Fibroblast of the aortic adventitia (primary cell): Measurements from ENCODE around the gene EFNA1. TPM values are rescaled to one million over a fixed set of nuclear protein-coding genes. Genes with fewer than 3 reads are reported as not detected.

Experiments
- DNase-seq: peaks from one replicate; pipeline ENCODE4 v3.0.0-alpha.2; 2010; ENCODE audit warnings: low read depth
- H3K4me3 ChIP-seq: 2 replicates; pipeline ENCODE4 v1.5.1; 2011; ENCODE audit warnings: low read depth, mild to moderate bottlenecking, control low read depth, low read length, moderate library complexity
- total RNA-seq: library from RNA; depleted of rRNA; stranded (reverse); fragments of >200 nt; gene quantifications from 2 replicates; pipeline ENCODE4 v1.2.3, GENCODE V29; 2012; ENCODE audit warnings: low replicate concordance
- TF ChIP-seq, protein P1 (sequence below): IDR thresholded peaks from 2 replicates; pipeline ENCODE4 v1.5.1; 2011; ENCODE audit warnings: mild to moderate bottlenecking, low read length, control low read depth, inconsistent platforms; ENCODE audit not compliant: insufficient read depth

Gene EFNA1
- total RNA-seq, 1 donor, result 0.54 TPM

DNA sequence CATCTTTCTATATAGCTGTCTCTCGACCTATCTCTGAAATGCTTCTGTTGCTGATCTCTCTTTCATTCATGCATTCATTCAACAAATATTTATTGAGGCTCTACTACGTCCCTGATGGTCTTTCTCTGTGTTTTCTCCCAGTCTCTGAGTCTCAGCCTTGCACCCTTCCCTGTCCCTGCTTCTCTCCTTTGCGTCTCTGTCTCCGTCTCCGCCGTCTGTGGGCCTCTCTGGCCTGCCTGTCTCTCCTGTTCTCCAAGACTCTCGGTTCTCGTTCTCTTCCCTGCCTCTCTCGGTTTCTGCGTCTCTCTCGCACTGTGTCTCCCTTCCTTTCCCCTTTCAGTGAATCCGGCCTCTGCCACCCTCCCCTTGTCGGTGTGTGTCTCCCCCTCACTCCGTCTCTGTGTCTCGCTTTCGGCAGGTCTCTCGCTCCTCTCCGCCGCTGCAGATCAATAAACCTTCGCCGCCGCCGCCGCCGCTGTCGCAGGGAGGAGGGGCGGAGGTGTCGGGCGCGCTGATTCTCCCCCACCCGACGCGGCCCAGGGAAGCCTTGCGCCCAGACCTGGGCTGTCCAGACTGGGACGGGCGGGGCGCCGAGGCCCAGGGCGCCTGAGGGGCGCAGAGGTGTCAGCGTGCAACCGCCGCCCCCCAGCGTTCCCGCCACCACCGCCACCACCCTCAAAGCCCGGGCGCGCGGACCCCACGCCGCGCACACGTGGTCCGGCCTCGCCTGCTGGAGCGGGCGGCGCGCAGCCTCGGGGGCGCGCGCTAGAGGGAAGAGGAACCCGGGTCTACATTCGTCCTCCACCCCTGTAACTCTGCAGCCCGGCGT lies 46.0 kb upstream of the EFNA1 start:
- DNase-seq, result no peak
- H3K4me3 ChIP-seq, result no peak overlapping the region
- TF ChIP-seq, protein P1, sequence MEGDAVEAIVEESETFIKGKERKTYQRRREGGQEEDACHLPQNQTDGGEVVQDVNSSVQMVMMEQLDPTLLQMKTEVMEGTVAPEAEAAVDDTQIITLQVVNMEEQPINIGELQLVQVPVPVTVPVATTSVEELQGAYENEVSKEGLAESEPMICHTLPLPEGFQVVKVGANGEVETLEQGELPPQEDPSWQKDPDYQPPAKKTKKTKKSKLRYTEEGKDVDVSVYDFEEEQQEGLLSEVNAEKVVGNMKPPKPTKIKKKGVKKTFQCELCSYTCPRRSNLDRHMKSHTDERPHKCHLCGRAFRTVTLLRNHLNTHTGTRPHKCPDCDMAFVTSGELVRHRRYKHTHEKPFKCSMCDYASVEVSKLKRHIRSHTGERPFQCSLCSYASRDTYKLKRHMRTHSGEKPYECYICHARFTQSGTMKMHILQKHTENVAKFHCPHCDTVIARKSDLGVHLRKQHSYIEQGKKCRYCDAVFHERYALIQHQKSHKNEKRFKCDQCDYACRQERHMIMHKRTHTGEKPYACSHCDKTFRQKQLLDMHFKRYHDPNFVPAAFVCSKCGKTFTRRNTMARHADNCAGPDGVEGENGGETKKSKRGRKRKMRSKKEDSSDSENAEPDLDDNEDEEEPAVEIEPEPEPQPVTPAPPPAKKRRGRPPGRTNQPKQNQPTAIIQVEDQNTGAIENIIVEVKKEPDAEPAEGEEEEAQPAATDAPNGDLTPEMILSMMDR, result no peak

DNA sequence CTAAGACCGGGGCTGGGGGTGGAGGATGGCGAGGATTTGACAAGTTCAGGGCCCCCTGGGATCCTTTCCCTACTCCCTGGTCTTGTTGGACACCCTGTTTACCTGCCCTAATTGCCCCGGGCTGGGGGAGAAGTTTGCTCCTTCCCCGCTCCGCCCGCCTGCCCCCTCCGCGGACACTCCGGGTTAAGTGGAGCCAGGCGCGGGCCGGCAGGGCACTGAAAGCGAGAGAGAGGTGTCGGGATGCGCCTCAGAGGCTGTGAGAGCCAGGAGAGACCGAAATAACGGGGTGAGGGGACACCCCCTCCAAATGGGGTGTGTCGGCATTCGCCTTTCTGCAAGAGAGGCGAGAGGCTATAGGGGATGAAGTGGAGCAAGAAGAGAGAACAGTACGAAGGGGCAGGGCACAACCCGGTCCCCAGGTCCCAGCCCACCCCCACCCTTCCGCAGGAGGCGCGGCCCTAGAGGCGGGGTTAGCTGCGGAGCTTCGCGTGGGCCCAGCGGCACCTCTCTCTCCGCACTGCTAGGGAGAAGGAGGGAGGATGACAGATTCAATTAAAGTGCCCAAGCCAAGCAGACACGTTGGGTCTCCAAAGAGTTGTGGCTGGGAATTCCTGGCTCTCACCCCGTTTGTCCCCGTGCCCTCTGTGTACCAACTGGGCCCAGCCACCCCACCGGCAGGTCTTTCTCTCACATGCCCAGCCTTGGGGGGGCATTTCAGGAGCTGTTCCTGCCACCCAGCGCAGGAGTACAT lies 45.2 kb upstream of the EFNA1 start:
- DNase-seq, result no peak
- TF ChIP-seq, protein P1, result no peak
- H3K4me3 ChIP-seq, result no peak overlapping the region

DNA sequence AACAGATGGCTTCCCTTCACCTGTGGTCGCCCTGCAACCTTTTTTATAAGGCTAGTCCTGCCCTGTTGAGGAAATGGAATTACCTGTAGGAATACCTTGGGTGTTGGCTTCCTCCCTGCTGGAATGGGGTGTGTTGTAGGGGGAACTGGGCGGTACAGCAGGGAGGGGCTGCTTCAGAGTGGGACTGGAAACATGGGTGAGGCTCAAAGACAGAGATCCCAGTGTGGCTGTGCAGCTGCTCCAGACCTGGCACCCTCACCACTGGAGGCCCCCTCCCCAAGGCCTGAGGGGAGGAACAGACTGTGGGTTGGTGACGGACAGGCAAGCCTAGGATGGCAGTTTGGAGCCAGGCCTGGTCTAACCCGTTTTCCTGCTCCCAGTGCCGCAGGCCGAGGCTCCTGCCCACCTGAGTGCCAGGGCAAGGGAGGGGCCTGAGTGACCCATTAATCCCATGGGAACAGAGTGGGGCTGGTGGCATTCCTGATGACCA lies 44.6 kb upstream of the EFNA1 start:
- TF ChIP-seq, protein P1, result no peak
- no peak overlapping the region for H3K4me3 ChIP-seq
- no peak for DNase-seq

DNA sequence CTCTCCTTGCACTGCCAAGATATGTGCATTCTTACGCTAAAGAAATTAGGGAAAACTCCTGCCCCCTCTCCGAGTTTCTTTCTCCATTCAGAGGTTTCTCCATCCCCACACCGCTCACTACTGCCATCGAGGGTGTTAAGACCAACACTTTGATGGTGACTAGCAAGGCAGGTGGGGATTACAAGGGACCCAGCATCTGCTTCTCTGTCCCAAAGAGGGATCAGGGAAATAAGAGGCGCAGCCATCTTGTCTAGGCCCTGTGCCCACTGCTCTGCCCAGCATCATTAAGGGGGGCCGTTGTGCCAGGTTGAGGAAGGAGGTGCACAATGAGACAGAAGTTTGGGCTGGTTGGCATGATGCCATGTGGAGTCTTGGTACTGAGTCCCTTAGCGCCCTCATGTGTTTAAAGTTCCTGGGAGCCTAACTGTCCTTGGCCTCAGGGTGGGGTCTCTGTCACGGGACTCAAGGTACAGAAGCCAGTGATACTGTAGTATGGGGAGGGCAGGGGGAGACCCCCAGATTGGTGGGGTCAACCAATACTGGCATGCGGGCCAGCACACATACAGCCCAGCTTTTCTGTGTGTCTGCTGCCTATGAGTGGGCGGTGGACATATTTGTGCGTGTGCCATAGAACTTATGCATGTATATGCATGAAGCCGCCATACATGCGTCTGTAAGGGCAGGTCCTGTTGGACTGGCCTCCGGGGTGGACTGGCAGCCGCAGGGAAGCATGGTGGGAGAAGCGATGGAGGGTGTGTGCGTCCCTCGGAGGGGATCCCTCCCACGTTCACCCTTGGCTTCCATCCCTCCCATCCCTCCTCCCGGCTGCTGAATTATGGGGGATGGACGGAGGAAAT lies 43.6 kb upstream of the EFNA1 start:
- DNase-seq, result peak; percentile 40
- TF ChIP-seq, protein P1, result peak; percentile 12
- peak overlapping the region; percentile 60 for H3K4me3 ChIP-seq

DNA sequence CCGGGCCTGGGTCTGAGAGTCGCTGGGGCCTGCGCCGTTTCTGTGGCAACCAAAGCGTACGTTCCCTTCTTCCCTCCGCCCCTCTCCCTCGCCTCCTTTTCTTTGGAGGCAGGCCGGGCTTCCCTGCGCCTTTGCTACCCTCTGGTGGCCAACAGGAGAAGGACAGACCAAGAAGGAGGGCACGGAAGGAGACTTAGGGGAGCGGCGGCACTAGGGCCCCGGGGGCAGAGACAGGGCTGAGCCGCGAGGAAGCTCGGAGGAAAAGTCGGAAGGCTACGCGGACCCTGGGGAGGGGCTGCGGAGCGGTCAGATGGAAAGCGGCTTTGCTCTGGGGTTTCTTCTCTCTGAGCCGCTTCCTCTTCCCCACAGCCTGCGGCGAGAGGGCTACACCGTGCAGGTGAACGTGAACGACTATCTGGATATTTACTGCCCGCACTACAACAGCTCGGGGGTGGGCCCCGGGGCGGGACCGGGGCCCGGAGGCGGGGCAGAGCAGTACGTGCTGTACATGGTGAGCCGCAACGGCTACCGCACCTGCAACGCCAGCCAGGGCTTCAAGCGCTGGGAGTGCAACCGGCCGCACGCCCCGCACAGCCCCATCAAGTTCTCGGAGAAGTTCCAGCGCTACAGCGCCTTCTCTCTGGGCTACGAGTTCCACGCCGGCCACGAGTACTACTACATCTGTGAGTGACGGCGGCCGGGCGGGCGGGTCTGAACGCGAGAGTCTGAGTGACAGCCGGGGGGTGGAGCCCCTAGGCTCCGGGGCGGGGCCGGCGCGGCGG lies 42.8 kb upstream of the EFNA1 start:
- H3K4me3 ChIP-seq, result peak overlapping the region; percentile 88
- TF ChIP-seq, protein P1, result peak; percentile 94
- DNase-seq, result peak; percentile 93
